Right lobe of liver (tissue), 6 donors: ENCODE results near the gene MYL12A. TPM values are rescaled to one million over a fixed set of nuclear protein-coding genes. Genes with fewer than 3 reads are reported as not detected.

Experiments used
- ATAC-seq, 4 donors: fragments of 200-7000 bp; cut with Tn5 transposase; one replicate each; pipeline ENCODE4 v1.9.1; 2020; ENCODE audit warnings: mild to moderate bottlenecking in 4 of 4, moderate library complexity in 4 of 4
- DNase-seq, 3 donors: peaks; one replicate each; pipeline ENCODE4 v3.0.0-alpha.2; 2020
- H3K27ac ChIP-seq, 3 donors: fragments of 200-600 bp; one replicate each; pipeline ENCODE4 v1.8.0; 2022
- H3K27me3 ChIP-seq, 2 donors: fragments of 200-600 bp; one replicate each; pipeline ENCODE4 v1.8.0; 2022
- H3K36me3 ChIP-seq, 4 donors: fragments of 200-600 bp; sonication (generic) in 1 of 4; one replicate each; pipeline versions ENCODE4 v1.5.1 to v1.8.0; 2017 to 2022; ENCODE audit warnings: control low read depth in 1 of 4
- H3K4me1 ChIP-seq, 4 donors: fragments of 200-600 bp; sonication (generic) in 1 of 4; one replicate each; pipeline versions ENCODE4 v1.5.1 to v1.8.0; 2017 to 2022; ENCODE audit warnings: control low read depth in 1 of 4
- H3K4me3 ChIP-seq, 3 donors: fragments of 200-600 bp; one replicate each; pipeline ENCODE4 v1.8.0; 2022
- H3K9me3 ChIP-seq, 4 donors: fragments of 200-600 bp; sonication (generic) in 1 of 4; one replicate each; pipeline versions ENCODE4 v1.5.1 to v1.8.0; 2017 to 2022; ENCODE audit warnings: control low read depth in 1 of 4
- POLR2A ChIP-seq: fragments of 450-650 bp; IDR thresholded peaks from one replicate; pipeline ENCODE4 v1.6.1; 2017; ENCODE audit warnings: antibody characterized with exemption, mild to moderate bottlenecking
- WGBS: methylation state at CpG from one replicate; pipeline ENCODE4 v1.1.6; 2018; ENCODE audit warnings: low coverage, low lambda C conversion rate; ENCODE audit not compliant: insufficient coverage; ENCODE audit errors: missing lambda C conversion rate; 5-methylcytosine and 5-hydroxymethylcytosine counted together
- intact Hi-C, 2 donors: fragments of 100-400 bp; cut with DNase I; formaldehyde crosslinking; loops; one replicate each; pipeline versions ENCODE4 v1.11.2 to v1.14.1; 2022
- total RNA-seq, 6 experiments: library from RNA; depleted of rRNA in 2 of 6; stranded (reverse); fragments of >200 nt in 2 of 6; fragmentation: NEBNext Ultra II Directional in 3 of 6; extraction: Animal tissue kit (Norgen Biotek cat#: 25700) in 3 of 6; gene quantifications; one replicate each; pipeline versions ENCODE4 v1.1.0 to v1.2.4, GENCODE V29; 2016 to 2023
- TF ChIP-seq, protein P1 (sequence below), 4 donors: fragments of 200-600 bp in 3 of 4; fragments of 450-650 bp in 1 of 4; IDR thresholded peaks; one replicate each; pipeline versions ENCODE4 v1.5.1 to v1.8.0; 2016 to 2022; ENCODE audit warnings: antibody characterized with exemption in 4 of 4, mild to moderate bottlenecking in 2 of 4
- donor health status: DM: no; HTN: yes; CAD: no.
- donor health status: DM: no; HTN: no; CAD: no.
- donor health status: DM: no; HTN: no; CAD: no.
- donor health status: DM: no; HTN: yes; CAD: no.
- donor health status: DM: no; HTN: yes; CAD: no.

The MYL12A gene
- total RNA-seq, 6 experiments from 2014 or later: 82.1 to 309 (median 225) TPM

DNA sequence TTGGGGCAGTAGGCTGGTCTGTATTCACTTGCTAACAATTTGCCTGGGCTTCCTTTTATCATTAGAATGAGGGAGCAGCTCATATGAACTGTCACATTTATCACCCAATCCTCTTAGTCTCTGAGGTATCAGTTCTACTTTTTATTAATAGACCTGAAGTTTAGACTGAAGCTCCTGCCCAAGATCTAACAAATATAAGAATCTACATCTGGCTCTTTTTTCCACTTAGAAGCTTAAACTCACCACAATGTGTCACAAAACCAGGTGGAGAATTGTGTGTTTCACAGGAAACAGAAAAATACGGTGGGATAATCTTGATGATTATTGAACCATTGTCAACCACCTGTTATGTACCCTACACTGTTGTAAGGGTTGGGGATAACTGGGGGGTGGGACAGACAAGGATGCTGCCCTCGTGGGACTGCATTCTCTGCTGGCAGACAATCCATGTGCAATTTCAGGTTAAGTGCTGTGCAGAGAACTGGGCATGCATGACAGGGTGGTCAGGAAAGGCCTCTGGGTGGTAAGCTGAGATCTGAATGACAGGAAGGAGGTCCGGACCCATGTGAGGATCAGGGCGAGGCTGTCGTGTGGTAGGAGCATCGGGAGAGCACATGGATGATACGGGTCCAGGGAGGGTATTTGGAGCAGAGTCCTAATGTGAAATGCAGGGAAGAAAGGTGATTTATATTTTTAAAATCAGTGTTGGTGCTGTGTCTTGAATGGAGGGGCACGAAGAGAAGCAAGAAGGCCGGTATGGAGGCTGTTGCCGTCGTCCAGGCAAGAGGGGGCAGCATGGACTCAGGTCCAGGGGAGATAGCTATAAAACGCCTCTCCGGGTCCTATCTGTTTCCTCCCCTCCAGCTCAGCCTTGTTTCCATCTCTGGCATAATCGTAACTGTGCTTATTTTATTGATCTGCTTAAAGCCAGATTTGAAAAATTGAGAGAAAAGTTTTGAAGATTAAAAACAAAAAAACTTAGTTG lies 31.9 kb downstream of the MYL12A start:
- peaks cover 0 to 5% (median 0%) of the 10 kb centered on the region in 4 donors for H3K4me1 ChIP-seq
- DNase-seq: no peak
- no peaks in the 10 kb centered on the region for H3K27me3 ChIP-seq
- no peaks in the 10 kb centered on the region for H3K9me3 ChIP-seq
- WGBS: 16% methylated on average over 14 of the region's 14 CpGs
- TF ChIP-seq POLR2A: no peak
- TF ChIP-seq, protein P1, sequence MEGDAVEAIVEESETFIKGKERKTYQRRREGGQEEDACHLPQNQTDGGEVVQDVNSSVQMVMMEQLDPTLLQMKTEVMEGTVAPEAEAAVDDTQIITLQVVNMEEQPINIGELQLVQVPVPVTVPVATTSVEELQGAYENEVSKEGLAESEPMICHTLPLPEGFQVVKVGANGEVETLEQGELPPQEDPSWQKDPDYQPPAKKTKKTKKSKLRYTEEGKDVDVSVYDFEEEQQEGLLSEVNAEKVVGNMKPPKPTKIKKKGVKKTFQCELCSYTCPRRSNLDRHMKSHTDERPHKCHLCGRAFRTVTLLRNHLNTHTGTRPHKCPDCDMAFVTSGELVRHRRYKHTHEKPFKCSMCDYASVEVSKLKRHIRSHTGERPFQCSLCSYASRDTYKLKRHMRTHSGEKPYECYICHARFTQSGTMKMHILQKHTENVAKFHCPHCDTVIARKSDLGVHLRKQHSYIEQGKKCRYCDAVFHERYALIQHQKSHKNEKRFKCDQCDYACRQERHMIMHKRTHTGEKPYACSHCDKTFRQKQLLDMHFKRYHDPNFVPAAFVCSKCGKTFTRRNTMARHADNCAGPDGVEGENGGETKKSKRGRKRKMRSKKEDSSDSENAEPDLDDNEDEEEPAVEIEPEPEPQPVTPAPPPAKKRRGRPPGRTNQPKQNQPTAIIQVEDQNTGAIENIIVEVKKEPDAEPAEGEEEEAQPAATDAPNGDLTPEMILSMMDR (IDR thresholded peaks at IDR 0.05): no peak
- intact Hi-C loops: loop anchor here in 1 of 2 donors (10.0 kb wide), 2 partner anchors 305 to 385 kb away; no protein-coding TSS in a partner anchor
- no peak overlapping the region for H3K4me3 ChIP-seq
- H3K36me3 ChIP-seq: peaks cover 0 to 39% (median 11%) of the 10 kb centered on the region in 4 donors
- H3K27ac ChIP-seq: no peak overlapping the region
- peak in 3 of 4 donors; percentile 7 to 53 (median 37) for ATAC-seq

DNA sequence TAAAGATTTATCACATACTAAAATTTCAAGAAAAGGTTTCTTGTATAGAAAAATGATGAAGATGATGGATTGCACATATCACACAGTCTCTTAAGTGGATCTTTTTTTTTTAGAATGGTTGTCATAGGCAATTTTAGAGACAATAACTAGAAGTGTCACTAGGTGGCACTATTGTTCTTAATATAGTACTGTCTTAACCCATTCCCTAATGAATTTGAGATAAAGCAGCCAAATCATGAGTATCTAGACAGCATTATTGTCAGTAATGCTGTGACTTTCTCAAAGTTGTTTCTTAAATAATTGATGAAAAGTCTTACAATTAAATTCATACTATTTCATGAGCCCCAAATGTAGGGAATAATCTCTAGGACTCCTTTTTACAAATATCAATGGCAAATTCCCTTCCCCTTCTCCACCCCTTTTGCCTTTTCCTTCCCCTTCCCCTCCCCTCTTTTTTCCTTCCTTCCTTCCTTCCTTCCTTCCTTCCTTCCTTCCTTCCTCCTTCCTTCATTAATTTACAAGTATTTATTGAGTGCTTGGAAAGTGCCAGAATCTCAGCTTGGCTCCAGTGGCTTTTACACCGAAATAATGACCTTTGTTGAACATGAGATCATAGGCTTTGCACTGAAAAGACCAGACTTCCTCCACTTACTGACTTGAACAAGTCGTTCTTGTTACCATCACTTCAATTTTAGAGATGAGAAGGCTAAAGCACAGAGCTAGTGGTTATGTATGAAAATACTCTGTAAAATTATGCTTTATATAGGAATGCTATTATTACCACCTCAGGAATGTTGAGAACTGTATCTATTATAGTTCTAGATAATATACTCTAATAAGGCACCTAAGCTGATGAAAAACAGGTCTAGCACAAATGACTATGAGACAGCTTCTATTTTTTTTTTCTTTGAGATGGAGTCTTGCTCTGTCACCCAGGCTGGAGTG lies 34.1 kb downstream of the MYL12A start:
- no peak overlapping the region for H3K27ac ChIP-seq
- TF ChIP-seq, protein P1 (IDR thresholded peaks at IDR 0.05): peak; percentile 62 to 72 (median 70)
- no peak for TF ChIP-seq POLR2A
- no peaks in the 10 kb centered on the region for H3K9me3 ChIP-seq
- H3K4me3 ChIP-seq: no peak overlapping the region
- peaks cover 0 to 17% (median 3%) of the 10 kb centered on the region in 4 donors for H3K36me3 ChIP-seq
- no peak for DNase-seq
- WGBS: 15% methylated on average over 2 of the region's 2 CpGs
- no peaks in the 10 kb centered on the region for H3K27me3 ChIP-seq
- intact Hi-C loops: loop anchor here in 1 of 2 donors (10.0 kb wide), 2 partner anchors 303 to 383 kb away; no protein-coding TSS in a partner anchor
- H3K4me1 ChIP-seq: no peaks in the 10 kb centered on the region
- ATAC-seq: peak; percentile 84 to 92 (median 86)

DNA sequence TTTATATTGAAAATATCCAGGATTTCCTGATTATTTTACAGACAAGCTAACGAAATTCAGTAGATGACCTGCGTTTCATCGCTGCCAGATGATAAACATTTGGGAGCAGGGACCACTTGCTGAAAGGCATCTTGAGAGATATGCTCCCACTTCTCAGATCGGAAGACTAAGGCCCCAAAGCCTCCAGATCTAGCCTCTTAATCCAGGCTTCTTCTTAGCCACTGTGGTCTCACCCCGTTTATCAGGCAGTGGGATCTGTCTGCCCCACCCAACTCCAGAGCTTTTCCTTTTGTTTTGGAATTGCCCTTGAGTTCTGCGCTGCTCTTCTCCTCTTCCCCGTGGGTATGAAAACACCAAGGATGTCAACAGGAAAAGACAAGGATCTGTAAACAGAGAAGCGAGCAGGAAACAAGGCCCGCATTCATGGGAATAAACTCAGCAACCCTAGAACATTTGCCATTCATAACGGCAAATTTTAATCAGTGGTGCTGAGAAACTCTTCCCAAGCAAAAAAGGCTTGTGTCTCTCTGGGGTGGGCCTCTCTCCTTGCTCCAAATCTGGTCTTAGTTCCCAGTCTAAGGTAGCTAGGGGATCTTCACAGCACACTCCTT lies 35.8 kb downstream of the MYL12A start:
- TF ChIP-seq, protein P1 (IDR thresholded peaks at IDR 0.05): no peak
- TF ChIP-seq POLR2A: no peak
- H3K27ac ChIP-seq: no peak overlapping the region
- no peaks in the 10 kb centered on the region for H3K27me3 ChIP-seq
- H3K36me3 ChIP-seq: peaks cover 0 to 3% (median under 1%) of the 10 kb centered on the region in 4 donors
- H3K4me3 ChIP-seq: no peak overlapping the region
- DNase-seq (no peak), ATAC-seq (no peak)
- 43% methylated on average over 8 of the region's 10 CpGs for WGBS
- intact Hi-C loops: loop anchor here in 1 of 2 donors (10.0 kb wide), 2 partner anchors 301 to 381 kb away; no protein-coding TSS in a partner anchor
- H3K9me3 ChIP-seq: no peaks in the 10 kb centered on the region
- no peaks in the 10 kb centered on the region for H3K4me1 ChIP-seq

DNA sequence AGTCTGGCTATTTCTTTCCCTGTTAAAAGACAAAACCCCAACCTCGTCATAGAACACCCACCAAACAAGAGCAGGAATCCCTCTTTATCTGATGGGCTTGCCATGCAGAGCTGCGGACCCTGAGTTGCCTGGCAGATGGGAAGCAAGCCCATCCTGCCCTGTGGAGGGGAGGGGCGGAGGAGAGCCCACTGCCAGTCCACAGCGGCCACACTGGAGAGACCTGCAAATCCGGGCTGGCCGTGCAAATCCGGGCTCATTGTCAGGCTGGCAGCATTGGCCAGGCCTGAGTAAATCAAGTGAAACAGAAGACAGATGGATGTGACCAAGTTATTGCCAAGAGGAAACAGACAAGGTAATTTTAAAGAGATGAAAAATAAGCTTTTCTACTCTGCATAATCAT lies 36.3 kb downstream of the MYL12A start:
- no peaks in the 10 kb centered on the region for H3K9me3 ChIP-seq
- no peak overlapping the region for H3K4me3 ChIP-seq
- no peaks in the 10 kb centered on the region for H3K36me3 ChIP-seq
- H3K27ac ChIP-seq: no peak overlapping the region
- no peak for DNase-seq
- TF ChIP-seq POLR2A: no peak
- TF ChIP-seq, protein P1 (IDR thresholded peaks at IDR 0.05): no peak
- ATAC-seq: no peak
- no peaks in the 10 kb centered on the region for H3K27me3 ChIP-seq
- H3K4me1 ChIP-seq: no peaks in the 10 kb centered on the region
- WGBS: 88% methylated on average over 4 of the region's 7 CpGs
- intact Hi-C loops: loop anchor here in 1 of 2 donors (10.0 kb wide), 2 partner anchors 301 to 381 kb away; no protein-coding TSS in a partner anchor
